ENCODE measurements around the gene PIGX.

DNA sequence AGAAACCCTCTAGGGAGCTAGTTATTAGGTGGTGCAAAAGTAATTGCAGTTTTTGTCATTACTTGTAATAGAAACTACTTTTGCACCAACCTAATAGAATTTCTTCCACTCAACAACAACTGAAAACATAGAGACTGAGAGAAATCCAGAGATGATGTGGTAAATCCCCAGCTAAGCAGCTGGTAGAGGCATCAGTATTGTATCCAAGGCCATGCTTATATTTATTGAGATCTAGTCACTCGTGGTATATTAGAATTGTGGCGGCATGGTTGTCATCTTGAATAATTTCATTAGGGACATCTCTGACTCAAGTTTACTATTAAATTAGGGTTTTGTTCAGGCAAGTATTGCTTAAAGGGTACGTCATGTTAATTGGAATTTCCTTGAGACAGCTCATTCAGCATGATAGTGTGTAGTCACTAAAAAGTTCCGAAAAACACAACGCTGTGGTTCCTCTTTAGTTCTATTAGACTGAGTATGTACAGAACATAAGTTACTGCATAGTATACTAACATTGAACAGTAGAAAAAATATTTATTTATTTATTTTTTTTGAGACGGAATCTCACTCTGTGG, 62.8 kb downstream of the PIGX start:
- TF ChIP-seq RAD21 (IDR thresholded peaks at IDR 0.05; ENCODE audit: low read length) (no peak), MXI1 (IDR thresholded peaks at IDR 0.05; ENCODE audit: borderline replicate concordance, low read depth, low read length) (no peak), POLR2A (IDR thresholded peaks at IDR 0.05; ENCODE audit: low read depth, low read length) (no peak), CEBPB (IDR thresholded peaks at IDR 0.05; ENCODE audit: low read depth, low read length) (no peak), MAZ (IDR thresholded peaks at IDR 0.05; ENCODE audit: borderline replicate concordance, low read depth, low read length) (no peak), NFE2L2 (IDR thresholded peaks at IDR 0.05; ENCODE audit: low read depth, low read length) (no peak), FOS (IDR thresholded peaks at IDR 0.05; ENCODE audit: low read depth, low read length) (no peak)
- TF ChIP-seq, protein P1, sequence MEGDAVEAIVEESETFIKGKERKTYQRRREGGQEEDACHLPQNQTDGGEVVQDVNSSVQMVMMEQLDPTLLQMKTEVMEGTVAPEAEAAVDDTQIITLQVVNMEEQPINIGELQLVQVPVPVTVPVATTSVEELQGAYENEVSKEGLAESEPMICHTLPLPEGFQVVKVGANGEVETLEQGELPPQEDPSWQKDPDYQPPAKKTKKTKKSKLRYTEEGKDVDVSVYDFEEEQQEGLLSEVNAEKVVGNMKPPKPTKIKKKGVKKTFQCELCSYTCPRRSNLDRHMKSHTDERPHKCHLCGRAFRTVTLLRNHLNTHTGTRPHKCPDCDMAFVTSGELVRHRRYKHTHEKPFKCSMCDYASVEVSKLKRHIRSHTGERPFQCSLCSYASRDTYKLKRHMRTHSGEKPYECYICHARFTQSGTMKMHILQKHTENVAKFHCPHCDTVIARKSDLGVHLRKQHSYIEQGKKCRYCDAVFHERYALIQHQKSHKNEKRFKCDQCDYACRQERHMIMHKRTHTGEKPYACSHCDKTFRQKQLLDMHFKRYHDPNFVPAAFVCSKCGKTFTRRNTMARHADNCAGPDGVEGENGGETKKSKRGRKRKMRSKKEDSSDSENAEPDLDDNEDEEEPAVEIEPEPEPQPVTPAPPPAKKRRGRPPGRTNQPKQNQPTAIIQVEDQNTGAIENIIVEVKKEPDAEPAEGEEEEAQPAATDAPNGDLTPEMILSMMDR (conservative IDR thresholded peaks at IDR 0.05; ENCODE audit: low read depth, low read length): no peak
- TF ChIP-seq, protein P2, sequence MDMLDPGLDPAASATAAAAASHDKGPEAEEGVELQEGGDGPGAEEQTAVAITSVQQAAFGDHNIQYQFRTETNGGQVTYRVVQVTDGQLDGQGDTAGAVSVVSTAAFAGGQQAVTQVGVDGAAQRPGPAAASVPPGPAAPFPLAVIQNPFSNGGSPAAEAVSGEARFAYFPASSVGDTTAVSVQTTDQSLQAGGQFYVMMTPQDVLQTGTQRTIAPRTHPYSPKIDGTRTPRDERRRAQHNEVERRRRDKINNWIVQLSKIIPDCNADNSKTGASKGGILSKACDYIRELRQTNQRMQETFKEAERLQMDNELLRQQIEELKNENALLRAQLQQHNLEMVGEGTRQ (IDR thresholded peaks at IDR 0.05; ENCODE audit: low read depth, low read length): no peak
